HCT116 (cell line): ENCODE results near the gene ATP6V1E1.
"Not testable (repeated sequence)": the region's sequence is repeated elsewhere in the genome, so short reads cannot be mapped to it uniquely, and the experiment has no call there.

Experiments
- ATF3 ChIP-seq: IDR thresholded peaks from 2 replicates; pipeline ENCODE4 v1.6.1; 2012
- CTCF ChIP-seq, 3 experiments: fragments of 200-600 bp in 1 of 3; sonication (generic) in 1 of 3; IDR thresholded peaks in 2 of 3; conservative IDR thresholded peaks in 1 of 3; 2 replicates each; pipeline ENCODE4 v1.5.1; 2012 to 2017; ENCODE audit warnings: low read depth in 2 of 3, low read length in 2 of 3, antibody characterized with exemption in 1 of 3, borderline replicate concordance in 1 of 3, control low read depth in 1 of 3, mild to moderate bottlenecking in 1 of 3, mixed read lengths in 1 of 3, mixed run types in 1 of 3, moderate library complexity in 1 of 3; ENCODE audit not compliant: insufficient read depth in 1 of 3
- EZH2 ChIP-seq: fragments of 200-600 bp; sonication (generic); IDR thresholded peaks from 2 replicates; pipeline ENCODE4 v1.6.1; 2017; ENCODE audit warnings: antibody characterized with exemption, mixed run types
- EZH2phosphoT487 ChIP-seq: fragments of 200-600 bp; IDR thresholded peaks from 2 replicates; pipeline ENCODE4 v1.6.1; 2018; ENCODE audit warnings: antibody characterized with exemption, borderline replicate concordance
- JUND ChIP-seq: IDR thresholded peaks from 2 replicates; pipeline ENCODE4 v1.6.1; 2012
- POLR2A ChIP-seq: IDR thresholded peaks from 2 replicates; pipeline ENCODE4 v1.7.0; 2011; ENCODE audit warnings: borderline replicate concordance; ENCODE audit not compliant: insufficient read depth, insufficient read length; ENCODE audit errors: extremely low read depth
- POLR2AphosphoS5 ChIP-seq: IDR thresholded peaks from 2 replicates; pipeline ENCODE4 v1.6.1; 2011; ENCODE audit warnings: mild to moderate bottlenecking, low read depth, low read length, moderate library complexity
- SIN3A ChIP-seq: IDR thresholded peaks from 2 replicates; pipeline ENCODE4 v1.6.1; 2012; ENCODE audit warnings: low read depth
- YY1 ChIP-seq: IDR thresholded peaks from 2 replicates; pipeline ENCODE4 v1.6.1; 2011; ENCODE audit warnings: low read length, low read depth, moderate library complexity, mild to moderate bottlenecking; ENCODE audit not compliant: insufficient replicate concordance; ENCODE audit errors: extremely low read depth
- ZBTB33 ChIP-seq: IDR thresholded peaks from 2 replicates; pipeline ENCODE4 v1.6.1; 2011; ENCODE audit warnings: mild to moderate bottlenecking, low read length, moderate library complexity; ENCODE audit not compliant: insufficient replicate concordance; ENCODE audit errors: extremely low read depth
- ZNF274 ChIP-seq: fragments of 200-500 bp; sonication (Bioruptor generic); IDR thresholded peaks from 2 replicates; pipeline ENCODE4 v1.6.1; 2014; ENCODE audit warnings: mild to moderate bottlenecking, low read depth, low read length, inconsistent platforms
- TF ChIP-seq, protein P1 (sequence below): IDR thresholded peaks from 2 replicates; pipeline ENCODE4 v1.6.1; 2012; ENCODE audit warnings: low read depth
- TF ChIP-seq, protein P2 (sequence below): IDR thresholded peaks from 2 replicates; pipeline ENCODE4 v1.6.1; 2012

DNA sequence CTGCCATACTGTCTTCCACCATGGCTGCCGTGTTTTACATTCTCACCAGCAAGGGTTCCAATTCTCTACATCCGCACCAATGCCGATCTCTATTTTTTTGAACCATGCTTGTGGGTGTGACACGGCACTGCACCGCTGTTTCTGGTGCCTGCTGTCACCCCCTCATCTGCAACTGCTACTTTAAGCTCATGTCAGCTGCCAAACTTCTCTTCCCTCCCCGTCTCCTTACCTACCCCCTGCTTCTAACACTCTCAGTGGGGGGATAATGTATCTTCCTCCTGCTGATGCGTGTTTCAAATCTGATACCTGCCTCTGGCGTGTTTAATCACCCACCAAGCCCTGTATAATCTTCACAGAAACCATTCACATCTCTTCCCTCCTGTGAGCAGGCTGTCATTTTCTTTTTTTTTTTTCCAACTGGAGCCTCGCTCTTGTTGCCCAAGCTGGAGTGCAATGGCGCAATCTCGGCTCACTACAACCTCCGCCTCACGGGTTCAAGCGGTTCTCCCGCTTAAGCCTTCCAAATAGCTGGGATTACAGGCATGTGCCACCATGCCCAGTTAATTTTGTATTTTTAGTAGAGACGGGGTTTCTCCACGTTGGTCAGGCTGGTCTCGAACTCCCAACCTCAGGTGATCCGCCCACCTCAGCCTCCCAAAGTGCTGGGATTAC, 62.4 kb downstream of the ATP6V1E1 start:
- TF ChIP-seq ATF3; CTCF (IDR thresholded peaks at IDR 0.05 in 2 of 3, conservative IDR thresholded peaks at IDR 0.05 in 1 of 3; ENCODE audit: borderline replicate concordance in 1 of 3, insufficient read depth in 1 of 3, low read depth in 2 of 3, low read length in 2 of 3); SIN3A; EZH2phosphoT487; POLR2A; ZNF274; POLR2AphosphoS5; YY1; EZH2; ZBTB33; JUND: not testable (repeated sequence)
- TF ChIP-seq, protein P1, sequence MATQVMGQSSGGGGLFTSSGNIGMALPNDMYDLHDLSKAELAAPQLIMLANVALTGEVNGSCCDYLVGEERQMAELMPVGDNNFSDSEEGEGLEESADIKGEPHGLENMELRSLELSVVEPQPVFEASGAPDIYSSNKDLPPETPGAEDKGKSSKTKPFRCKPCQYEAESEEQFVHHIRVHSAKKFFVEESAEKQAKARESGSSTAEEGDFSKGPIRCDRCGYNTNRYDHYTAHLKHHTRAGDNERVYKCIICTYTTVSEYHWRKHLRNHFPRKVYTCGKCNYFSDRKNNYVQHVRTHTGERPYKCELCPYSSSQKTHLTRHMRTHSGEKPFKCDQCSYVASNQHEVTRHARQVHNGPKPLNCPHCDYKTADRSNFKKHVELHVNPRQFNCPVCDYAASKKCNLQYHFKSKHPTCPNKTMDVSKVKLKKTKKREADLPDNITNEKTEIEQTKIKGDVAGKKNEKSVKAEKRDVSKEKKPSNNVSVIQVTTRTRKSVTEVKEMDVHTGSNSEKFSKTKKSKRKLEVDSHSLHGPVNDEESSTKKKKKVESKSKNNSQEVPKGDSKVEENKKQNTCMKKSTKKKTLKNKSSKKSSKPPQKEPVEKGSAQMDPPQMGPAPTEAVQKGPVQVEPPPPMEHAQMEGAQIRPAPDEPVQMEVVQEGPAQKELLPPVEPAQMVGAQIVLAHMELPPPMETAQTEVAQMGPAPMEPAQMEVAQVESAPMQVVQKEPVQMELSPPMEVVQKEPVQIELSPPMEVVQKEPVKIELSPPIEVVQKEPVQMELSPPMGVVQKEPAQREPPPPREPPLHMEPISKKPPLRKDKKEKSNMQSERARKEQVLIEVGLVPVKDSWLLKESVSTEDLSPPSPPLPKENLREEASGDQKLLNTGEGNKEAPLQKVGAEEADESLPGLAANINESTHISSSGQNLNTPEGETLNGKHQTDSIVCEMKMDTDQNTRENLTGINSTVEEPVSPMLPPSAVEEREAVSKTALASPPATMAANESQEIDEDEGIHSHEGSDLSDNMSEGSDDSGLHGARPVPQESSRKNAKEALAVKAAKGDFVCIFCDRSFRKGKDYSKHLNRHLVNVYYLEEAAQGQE = not testable (repeated sequence)
- TF ChIP-seq, protein P2, sequence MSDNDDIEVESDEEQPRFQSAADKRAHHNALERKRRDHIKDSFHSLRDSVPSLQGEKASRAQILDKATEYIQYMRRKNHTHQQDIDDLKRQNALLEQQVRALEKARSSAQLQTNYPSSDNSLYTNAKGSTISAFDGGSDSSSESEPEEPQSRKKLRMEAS = not testable (repeated sequence)
